ENCODE results near the gene GLTPD2. TPM values are rescaled to one million over a fixed set of nuclear protein-coding genes. Genes with fewer than 3 reads are reported as not detected.

GLTPD2 gene
- total and polyA plus RNA-seq, 10 of the 15 experiments (the other 5 are each of a cell fraction or from before 2014, with no cell fraction given), result 0.16 to 0.34 TPM; not detected in 8

GRCh38 chr17:4747847-4748246, 40.9 kb upstream of the GLTPD2 start:
- Histone ChIP-seq H4K20me1 (ENCODE audit: control insufficient read depth, insufficient read depth) (no peaks in the 10 kb centered on the region), H3K4me3 (no peak overlapping the region), H3K27ac (ENCODE audit: control insufficient read depth, insufficient read depth) (no peak overlapping the region), H3K79me2 (ENCODE audit: control insufficient read depth, insufficient read depth, low read length) (no peaks in the 10 kb centered on the region), H3K9me3 (replicated peaks; ENCODE audit: control insufficient read depth, insufficient read depth, low read length) (no peaks in the 10 kb centered on the region), H3K9ac (ENCODE audit: control insufficient read depth, insufficient read depth, low read length) (no peak overlapping the region), H3K36me3 (ENCODE audit: control insufficient read depth in 2 of 2, insufficient read depth in 2 of 2, low read length in 1 of 2) (no peaks in the 10 kb centered on the region), H3K4me1 (ENCODE audit: control insufficient read depth, insufficient read depth, low read length) (peaks cover 4% of the 10 kb centered on the region; the same call in 1 of the 2 replicates), H2AFZ (ENCODE audit: control insufficient read depth, low read depth, low read length) (no peak overlapping the region), H3K27me3 (replicated peaks in 1 of 2; ENCODE audit: control insufficient read depth in 2 of 2, insufficient read depth in 2 of 2, low read length in 1 of 2) (no peaks in the 10 kb centered on the region), H3K4me2 (ENCODE audit: control insufficient read depth, insufficient read depth) (peak overlapping the region; percentile 39)
- TF ChIP-seq MEF2A (IDR thresholded peaks at IDR 0.05; ENCODE audit: insufficient read depth, low read depth, low read length), result 0 out of 2 replicates have a peak, but pooled peaks have one; percentile 21
- TF ChIP-seq CREM (IDR thresholded peaks at IDR 0.05; ENCODE audit: low read depth), result peak; percentile 27; the same call in 1 of the 2 replicates
- peak; percentile 48; the same call in 1 of the 2 replicates for TF ChIP-seq EED (IDR thresholded peaks at IDR 0.05; ENCODE audit: low read depth)
- peak; percentile 19; the same call in 1 of the 2 replicates for TF ChIP-seq RUNX3 (IDR thresholded peaks at IDR 0.05; ENCODE audit: low read length)
- no peak for TF ChIP-seq NFYA (IDR thresholded peaks at IDR 0.05; ENCODE audit: borderline replicate concordance, low read depth, low read length)
- TF ChIP-seq ETV6 (conservative IDR thresholded peaks at IDR 0.05 in 1 of 2, IDR thresholded peaks at IDR 0.05 in 1 of 2; ENCODE audit: borderline replicate concordance in 1 of 2, low read depth in 1 of 2), result peak in 1 of 2 experiments; percentile 70; a peak in 1 of 4 replicates
- no peak for TF ChIP-seq BCL11A (IDR thresholded peaks at IDR 0.05; ENCODE audit: low read depth, low read length)
- no peak for TF ChIP-seq NFIC (IDR thresholded peaks at IDR 0.05; ENCODE audit: low read depth, low read length)
- 0 out of 4 replicates have a peak, but pooled peaks have one; percentile 22 to 26 for TF ChIP-seq IKZF2 (IDR thresholded peaks at IDR 0.05)
- peak; percentile 64 for TF ChIP-seq PKNOX1 (IDR thresholded peaks at IDR 0.05)
- WGBS (ENCODE audit: insufficient coverage, insufficient replicate concordance, low lambda C conversion rate, missing lambda C conversion rate), result 4% methylated on average over 5 of the region's 5 CpGs
- ATAC-seq, result peak; percentile 64
- ChIA-PET POLR2A (interaction anchor here (1.3 kb wide), 1 partner anchor 42 kb away, joined by 3 read pairs; no protein-coding TSS in a partner anchor), CTCF (interaction anchor here (0.6 to 1.4 kb wide), 2 partner anchors 17 to 111 kb away, joined by 3 to 5 read pairs; partner anchors contain the start of gene MED11), RAD21 (ENCODE audit: unreplicated experiment) (no interaction called here), SMC1A (ENCODE audit: uncharacterized antibody, unreplicated experiment) (no interaction called here)
- in situ Hi-C loops (cut with MboI) (no loop called here), intact Hi-C loops (cut with micrococcal nuclease; ENCODE audit: unreplicated experiment) (no loop called here)
- no peak for FAIRE-seq
- BruUV-seq (replicated peaks), result no TSS peak
- no peak for DNase-seq (ENCODE audit: low read depth, low spot score)
